Ramos (cell line): ENCODE data around the gene OAS1.

Experiments
- in situ Hi-C: fragments of 300-500 bp; cut with MboI; formaldehyde crosslinking; loops from one replicate; pipeline ENCODE4 v1.14.3; 2022; ENCODE audit warnings: low sequenced_read_pairs; ENCODE audit not compliant: unreplicated experiment

OAS1 gene

DNA sequence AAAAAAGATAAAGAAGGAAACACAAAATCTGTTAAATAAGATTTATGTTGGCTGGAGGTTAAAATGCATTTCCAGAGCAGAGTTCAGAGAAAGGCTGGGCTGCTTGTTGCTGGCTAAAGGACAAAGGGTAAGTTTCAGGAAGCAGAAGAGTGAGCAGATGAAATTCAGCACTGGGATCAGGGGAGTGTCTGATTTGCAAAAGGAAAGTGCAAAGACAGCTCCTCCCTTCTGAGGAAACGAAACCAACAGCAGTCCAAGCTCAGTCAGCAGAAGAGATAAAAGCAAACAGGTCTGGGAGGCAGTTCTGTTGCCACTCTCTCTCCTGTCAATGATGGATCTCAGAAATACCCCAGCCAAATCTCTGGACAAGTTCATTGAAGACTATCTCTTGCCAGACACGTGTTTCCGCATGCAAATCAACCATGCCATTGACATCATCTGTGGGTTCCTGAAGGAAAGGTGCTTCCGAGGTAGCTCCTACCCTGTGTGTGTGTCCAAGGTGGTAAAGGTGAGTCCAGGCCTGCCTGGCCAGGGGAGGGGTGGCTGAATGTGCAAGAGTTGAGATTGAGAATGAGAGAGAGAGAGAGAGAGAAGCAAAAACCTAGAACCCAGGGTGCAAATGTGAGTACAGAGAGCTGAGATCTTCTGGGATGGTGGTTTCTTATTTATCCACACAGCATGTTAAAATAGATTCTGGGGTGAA, at the start of gene OAS1:
Gene OAS1 (plus strand): TSS at position 251 of the 703 bp plus-strand sequence. CDS start 78 bp downstream, at position 329.
- in situ Hi-C loops = loop anchor here (10.0 kb wide), 1 partner anchor 248 kb away; no protein-coding TSS in a partner anchor

DNA sequence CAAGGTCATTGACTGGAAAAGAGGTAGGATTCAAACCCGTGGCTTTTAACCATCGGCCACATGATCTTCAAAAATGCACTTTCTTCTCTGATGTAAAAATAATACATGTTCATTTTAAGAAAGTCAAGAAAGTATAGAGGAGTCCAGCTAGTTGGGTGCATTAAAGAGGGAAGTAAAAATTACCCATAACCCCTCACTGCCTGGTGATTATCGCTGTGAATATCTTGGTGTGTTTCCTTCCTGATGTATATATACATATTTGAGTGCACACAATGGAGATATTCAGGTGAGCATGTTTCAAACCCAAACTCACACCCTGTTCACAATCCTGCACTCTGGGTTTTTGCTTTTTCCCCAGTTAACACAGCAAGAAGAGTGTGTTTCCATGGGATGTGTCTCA, 47.5 kb upstream of the OAS1 start:
- in situ Hi-C loops = no loop called here

DNA sequence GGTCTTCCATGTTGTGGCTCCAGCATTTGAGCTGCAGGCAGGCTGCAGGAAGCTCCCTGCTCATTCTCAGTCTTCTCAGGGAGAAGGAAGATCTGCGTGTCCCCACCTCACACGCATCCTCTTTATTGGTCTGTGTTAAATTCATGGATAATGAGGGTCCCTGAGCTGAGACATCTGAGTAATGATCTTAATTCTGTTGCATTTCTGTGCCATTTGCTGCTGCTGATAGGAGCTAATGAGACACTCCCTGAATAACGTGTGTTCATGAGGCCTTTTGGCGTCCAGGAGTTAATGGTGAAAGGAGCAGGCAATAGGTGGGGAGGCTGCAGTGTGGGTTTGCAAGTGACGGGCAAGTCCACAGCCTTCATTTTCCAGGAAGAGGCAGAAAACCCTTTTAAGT, 46.6 kb upstream of the OAS1 start:
- in situ Hi-C loops = no loop called here

DNA sequence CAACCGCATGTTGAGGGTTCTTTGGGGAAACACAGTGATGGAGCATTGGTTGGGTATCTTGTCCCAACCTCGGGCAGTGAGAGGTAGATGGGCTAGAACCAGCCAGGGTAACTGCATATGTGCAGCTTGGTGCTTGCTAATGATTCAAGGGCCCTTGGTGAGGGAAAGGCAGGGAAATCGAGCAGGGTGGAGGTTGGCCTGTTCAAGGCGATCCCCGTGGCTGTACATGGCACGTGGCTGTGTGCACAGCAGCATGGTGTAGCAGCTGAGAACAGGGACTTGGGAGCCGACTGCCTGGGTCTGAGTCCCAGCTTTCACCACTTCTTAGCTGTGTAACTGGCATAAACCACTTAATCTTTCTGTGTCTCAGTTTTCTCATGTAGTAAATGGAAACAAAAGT, 45.5 kb upstream of the OAS1 start:
- in situ Hi-C loops = no loop called here

DNA sequence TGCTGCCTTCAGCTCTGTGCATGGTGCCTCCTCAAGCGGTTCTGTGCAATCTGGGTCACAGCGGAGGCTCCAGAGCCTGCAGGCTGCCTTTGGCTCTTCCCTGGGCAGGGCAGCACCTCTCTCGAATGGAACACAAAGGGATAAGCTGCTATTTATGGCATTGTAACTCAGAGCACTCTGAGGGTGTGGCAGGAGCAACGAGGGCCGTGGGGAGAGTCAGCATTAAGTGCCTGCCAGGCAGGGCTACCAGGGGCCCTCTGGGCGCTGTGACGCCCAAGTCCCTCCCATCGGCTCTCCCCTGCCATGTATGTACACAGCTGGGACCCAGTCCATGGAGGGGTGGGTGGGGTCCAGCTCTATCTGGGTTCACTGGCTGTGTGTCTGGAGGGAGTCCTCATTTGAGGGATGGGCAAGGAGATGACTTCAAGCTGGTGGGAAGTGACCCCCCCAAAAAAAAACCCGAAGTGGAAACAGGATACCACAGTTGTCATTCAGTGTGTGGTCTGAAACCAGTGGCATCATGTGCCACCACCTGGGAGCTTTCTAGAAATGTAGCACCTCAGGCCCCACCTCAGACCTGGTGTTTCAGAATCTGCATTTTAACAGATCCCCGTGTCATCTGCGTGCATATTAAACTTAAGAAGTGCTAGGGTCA, 44.0 kb upstream of the OAS1 start:
- in situ Hi-C loops = no loop called here

DNA sequence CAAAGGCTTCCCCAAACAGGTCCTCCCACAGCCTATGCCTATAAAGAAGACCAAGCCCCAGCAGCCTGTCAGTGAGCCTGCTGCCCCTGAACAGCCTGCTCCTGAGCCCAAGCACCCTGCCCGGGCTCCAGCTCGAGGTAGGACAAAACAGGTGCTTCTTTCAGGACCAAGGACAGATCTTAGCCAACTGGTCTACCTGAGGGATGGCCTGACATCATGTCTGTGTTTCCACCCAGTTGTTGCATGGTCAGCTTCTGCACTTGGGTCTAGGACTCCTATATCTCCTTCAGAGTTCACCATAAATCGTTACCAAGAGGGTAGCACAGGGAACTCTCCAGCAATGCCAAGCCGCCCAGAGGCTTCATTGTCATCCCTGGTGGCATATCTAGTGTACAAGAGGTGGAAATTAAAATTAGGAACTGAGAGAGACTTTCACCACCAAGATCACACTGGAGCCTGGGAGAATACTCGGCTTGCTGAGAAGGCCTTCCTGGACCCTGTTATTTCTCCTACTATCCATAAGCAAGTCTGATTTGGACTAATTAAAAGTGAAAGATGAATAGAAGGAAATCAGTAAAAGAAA, 38.2 kb upstream of the OAS1 start:
- in situ Hi-C loops = no loop called here

DNA sequence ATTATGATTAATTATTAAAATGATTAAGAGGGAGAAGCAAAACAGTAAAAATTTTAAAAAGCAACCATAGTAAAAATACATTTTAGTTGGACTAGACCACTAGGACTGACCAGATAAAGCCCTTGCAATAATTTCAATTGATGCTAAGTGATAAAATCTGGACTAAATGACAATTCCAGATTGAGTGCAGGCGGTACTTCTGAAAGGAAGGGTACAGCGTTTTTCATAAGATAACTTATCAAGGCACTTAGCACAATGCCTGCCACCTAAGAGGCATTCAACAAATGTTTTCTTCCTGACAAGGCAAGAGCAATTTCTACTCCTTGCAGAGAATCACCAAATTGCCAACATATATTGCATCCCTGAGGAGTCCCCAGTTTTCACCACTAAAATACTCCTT, 37.7 kb upstream of the OAS1 start:
- in situ Hi-C loops = no loop called here

DNA sequence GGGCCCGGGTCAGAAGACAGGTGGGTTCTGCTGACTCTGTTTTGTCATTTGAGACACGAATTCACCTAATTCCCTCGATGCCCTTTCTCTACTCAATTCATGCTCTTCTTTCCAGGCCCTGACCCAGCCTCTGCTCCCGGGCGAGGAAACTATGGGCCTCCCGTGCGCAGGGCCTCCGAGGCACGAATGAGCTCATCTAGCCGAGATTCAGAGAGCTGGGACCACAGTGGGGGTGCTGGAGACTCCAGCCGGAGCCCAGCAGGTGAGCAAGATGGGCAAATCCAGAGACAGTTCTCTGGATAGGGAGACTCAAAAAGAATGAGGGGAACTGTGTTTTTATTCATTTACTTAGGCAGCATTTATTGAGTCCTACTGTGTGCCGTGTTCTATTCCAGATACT, 37.0 kb upstream of the OAS1 start:
- in situ Hi-C loops = no loop called here

DNA sequence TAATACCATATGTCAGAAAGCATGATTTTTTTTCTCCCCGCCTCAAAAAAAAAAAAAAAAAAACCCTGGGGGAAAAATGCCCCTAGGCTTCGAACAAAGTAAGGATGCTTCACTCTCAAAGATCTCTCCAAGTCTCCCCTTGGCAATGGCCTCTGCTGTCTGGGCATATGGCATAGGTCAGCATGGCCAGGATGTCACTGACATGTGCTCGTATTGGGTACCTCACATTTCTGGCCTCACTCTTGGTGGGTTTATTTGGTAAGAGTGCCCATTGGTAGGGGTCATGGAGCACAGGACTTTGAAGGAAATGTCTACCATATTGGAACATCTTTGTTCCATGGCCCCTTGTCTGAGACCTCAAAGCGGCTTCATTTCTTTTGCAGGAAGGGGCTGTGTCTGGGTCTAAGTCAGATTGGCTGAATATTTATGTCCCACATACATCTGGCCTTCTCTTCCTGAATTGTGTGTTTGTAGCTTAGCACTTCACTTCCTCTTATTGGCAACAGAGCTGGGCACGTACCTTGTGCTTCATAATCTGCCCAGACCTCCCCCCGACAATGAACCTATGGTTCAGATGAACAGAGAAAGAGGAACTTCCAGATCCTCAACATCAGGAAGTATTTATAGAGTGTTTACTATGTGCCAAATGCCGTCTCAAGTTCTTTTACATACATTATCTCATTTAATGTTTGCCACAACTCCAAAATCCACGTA, 36.3 kb upstream of the OAS1 start:
- in situ Hi-C loops = no loop called here

DNA sequence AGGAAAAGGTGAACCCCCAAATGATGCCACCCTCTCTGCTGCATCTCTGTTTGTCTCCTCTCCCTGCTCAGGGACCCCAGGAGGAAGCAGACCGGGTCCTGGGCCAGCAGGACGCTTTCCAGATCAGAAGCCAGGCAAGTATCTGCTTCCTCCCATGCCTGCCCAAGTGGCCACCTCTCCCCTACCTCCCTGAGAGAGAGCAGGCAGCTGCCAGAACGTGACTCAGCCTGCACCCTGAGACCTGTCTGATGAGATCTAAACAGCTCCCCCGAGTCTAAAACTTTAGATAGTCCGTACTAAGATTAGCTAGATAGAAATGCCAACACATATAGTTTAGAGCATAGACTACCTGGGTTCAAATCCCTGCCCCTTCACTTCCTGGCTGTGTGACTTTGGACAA, 31.2 kb upstream of the OAS1 start:
- in situ Hi-C loops = no loop called here

DNA sequence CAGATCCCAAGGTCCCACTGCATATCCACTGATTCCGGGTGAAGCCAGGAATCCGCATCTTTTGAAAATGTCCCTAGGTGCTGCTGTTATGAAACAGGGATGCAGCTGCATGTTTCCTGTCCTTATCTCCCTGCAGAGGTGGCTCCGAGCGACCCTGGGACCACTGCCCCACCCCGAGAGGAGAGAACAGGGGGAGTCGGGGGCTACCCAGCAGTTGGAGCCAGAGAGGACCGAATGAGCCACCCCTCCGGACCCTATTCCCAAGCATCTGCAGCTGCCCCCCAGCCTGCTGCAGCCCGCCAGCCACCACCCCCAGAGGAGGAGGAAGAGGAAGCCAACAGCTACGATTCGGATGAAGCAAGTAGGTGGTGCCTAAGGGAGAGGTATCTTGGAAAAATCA, 30.3 kb upstream of the OAS1 start:
- in situ Hi-C loops = no loop called here

DNA sequence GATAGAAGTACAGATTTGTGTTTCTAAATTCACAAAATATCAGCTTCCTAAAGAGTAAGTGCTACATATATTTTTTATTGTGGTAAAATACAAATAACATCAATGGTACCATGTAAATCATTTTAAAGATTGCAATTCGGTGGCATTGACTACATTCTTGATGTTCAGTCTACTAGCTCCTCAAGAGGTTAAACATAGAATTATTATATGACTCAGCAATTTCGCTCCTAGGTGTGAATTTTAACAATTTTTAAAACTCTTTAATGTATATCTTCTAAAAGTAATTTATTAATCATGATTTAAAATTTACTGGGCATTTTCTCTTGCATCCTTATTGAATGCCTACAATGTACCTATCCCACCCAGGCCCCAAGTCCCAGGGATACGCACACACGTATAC, 29.8 kb upstream of the OAS1 start:
- in situ Hi-C loops = no loop called here

DNA sequence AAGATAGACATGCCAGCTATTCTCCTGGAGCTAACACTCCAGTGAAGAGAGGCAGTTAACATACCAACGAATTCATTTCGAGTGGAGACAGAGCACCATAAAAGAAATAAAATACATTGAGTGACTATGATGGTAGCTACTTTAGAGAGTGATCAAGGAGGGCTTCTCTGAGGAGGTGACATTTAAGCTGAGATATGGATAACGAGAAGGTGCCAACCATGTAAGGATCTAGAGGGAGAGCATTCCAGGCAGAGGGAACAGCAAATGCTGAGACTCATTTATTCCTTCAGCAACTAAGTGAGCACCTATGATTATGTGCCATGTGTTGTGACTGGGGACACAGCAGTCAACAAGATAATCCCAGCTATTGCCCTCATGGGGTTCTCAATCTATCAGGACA, 28.3 kb upstream of the OAS1 start:
- in situ Hi-C loops = no loop called here

DNA sequence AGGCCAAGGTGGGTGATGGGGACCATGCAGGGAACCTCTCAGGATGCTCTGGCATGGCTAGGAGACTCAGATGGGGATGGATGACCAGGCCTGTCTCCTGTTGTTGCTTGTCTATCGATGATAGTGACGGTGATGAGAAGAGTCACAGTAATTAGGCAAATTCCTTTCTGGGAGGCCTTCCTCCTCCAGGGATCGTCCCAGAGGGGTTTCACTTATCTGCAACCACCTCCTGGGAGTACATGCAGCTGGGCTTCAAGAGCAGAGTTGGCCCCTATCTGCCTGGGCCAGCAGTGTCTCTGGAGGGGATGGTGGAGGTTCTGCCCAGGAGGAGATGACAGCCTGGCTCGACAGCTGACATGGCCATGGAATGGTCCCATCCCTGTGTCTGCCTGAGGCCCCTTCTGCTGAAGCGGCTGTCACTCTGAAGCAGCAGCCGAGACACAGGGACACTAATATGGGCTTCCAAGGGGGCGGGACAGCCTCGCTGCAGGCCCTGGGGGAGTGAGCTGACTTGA, 27.5 kb upstream of the OAS1 start:
- in situ Hi-C loops = no loop called here

DNA sequence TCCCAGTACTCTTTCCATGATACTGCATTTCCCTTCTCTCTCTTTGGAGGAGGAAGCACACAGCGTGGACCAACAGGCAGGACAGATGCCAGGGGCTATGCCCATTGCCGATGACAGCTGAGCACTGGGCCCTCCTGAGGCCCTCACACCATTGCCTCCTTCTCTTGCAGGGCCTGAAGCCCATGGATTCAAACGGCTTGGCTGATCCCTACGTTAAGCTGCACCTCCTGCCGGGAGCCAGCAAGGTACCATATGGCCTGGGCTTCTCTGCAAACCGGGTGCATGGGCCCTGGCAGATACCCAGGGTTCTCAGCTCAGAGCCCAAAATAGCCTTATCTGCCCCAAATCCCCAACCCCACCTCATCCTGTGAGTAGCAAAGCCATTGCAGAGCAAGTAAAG, 25.2 kb upstream of the OAS1 start:
- in situ Hi-C loops = no loop called here

DNA sequence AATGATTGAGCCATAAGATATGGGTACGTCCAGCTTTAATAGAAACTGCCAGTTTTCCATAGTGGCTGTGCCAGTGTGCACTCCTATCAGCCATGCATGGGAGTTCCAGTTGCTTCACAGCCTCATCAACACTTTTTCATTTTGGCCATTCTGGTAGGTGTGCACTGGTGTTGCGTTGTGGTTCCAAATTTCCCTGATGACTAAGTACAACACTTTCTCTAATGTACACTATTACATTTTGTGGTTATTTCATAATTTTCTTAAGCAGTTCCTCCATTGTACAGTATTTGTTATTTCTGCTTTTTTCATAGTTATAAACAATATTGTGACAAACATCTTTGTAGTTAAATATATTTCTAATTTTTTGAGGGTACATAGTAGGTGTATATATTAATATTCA, 21.5 kb upstream of the OAS1 start:
- in situ Hi-C loops = no loop called here

DNA sequence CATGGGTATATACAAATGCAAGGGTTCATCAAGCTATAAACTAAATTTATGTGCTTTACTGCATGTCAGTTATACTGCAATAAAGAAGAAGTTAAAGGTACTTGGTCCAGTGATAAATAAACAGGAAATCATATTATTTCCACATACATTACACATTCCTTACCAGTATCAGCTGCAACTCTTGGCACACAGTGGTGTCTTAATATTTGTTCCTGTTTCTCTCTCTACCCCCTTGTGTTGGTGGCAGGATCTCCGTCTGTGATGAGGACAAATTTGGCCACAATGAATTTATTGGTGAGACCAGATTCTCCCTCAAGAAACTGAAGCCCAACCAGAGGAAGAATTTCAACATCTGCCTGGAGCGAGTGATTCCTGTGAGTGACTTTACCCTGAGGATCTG, 19.2 kb upstream of the OAS1 start:
- in situ Hi-C loops = no loop called here

DNA sequence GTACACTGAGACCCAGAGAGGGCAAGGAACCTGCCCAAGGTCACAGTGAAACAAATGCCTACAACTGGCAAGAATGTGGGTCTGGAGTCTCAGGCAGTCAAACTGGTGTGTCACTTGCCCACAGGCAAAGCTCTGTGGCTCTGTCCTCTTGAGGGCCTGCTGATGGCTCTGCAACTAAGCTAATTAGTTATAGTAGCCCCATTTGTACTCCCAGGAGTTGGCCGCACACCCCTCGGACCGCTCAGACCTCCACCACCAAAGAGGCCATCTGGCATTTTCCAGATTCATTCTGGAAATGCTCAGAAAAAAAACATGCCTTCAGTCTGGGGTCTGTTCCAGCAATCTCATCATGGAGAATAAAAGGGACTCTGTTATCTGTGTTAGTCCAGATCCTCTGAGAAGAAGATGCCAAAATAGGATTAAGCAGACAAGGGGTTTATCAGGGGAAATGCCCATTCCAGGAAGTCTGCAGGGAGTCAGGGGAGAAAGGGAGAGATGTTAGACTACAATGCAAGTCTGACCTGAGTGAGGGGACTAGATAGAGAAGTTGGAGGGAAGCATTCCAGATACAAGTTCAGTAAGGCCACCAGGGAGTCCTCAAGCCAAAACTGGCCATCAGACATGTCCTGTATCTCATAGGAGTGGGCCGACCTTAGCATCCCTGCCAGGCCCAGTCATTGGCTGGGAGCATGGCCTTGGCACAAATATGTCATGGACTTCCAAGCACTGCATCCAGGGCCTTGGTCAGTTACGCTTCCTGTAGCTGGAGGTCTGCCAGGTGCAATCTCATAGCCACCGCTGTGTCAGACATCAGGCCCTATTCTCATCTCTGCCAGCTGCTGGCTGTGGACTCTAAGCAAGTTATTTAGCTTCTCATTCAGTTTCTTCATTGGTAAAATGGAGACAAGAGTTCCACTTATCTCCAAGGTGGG, 15.4 kb upstream of the OAS1 start:
- in situ Hi-C loops = no loop called here

DNA sequence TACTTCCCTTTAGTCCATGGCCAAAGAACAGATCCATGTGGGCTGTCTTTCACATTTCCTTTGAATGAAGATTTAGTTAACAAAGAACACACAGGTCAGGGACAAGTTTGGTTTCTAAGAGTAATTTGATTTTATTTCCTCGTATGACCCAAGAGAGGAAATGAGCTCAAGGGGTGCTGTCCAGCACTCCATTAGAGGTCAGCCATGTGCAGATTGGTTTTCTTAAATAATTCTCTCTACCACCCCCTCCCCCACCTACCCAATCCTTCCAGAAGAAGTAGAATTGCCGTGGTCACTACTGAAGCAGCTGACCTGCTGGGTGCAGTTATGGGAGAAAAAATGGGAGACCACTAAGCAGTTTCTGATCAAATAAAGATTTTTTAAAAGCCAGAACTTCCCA, 13.9 kb upstream of the OAS1 start:
- in situ Hi-C loops = no loop called here

DNA sequence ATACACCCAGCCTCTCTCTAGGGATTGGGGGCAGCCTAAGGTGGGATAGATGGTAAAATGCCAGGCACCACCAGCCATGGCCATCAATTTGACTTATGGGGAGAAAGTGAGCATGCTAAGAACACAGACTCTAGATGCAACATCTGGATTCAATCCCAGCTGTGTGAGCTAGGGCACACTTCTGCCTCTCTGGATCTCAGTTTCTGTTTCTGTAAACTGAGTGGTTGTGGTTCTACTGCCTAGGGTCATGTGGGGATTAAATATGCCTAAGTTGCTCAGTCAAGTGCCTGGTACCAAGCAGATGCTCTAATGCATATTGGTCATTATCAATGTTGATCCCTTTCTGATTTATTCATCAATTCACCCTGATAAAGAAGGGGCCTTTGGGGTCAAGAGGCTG, 12.6 kb upstream of the OAS1 start:
- in situ Hi-C loops = no loop called here
